GM20431 (cell line): ENCODE data around the gene SAMD11.
"Not testable (repeated sequence)": the region's sequence is repeated elsewhere in the genome, so short reads cannot be mapped to it uniquely, and the experiment has no call there.

ENCODE experiments used
- in situ Hi-C: fragments of 300-500 bp; cut with MseI, MboI; formaldehyde crosslinking; loops from one replicate; pipeline ENCODE4 v1.15.0; 2020; ENCODE audit warnings: low sequenced_read_pairs; ENCODE audit not compliant: unreplicated experiment

The SAMD11 gene

GRCh38 chr1:941588-942383 is 18.1 kb downstream of the SAMD11 start:
- in situ Hi-C loops = no loop called here

GRCh38 chr1:942411-942821 is 18.7 kb downstream of the SAMD11 start:
- in situ Hi-C loops = no loop called here

DNA sequence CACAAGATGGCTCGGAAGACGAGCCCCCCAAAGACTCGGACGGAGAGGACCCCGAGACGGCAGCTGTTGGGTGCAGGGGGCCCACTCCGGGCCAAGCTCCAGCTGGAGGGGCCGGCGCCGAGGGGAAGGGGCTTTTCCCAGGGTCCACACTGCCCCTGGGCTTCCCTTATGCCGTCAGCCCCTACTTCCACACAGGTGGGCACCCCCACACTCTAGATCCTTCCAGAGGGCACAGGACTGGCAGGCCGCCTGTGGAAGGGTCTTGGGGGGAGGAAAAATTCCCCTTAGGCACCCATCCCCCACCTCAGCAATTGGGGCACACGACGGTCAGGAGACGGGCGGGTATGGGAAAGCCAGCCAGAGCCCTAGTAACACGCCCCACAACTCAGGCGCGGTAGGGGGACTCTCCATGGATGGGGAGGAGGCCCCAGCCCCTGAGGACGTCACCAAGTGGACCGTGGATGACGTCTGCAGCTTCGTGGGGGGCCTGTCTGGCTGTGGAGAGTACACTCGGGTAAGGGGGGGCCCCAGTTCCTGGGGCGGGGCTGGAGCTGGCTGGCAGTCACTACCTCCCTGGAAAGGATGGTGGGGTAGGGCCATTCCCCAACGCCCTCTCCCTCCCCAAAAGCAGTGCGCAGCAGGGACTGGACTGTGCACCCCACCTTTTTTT is 19.3 kb downstream of the SAMD11 start:
- in situ Hi-C loops = no loop called here

GRCh38 chr1:943545-944340 is 20.0 kb downstream of the SAMD11 start:
- in situ Hi-C loops = no loop called here

DNA sequence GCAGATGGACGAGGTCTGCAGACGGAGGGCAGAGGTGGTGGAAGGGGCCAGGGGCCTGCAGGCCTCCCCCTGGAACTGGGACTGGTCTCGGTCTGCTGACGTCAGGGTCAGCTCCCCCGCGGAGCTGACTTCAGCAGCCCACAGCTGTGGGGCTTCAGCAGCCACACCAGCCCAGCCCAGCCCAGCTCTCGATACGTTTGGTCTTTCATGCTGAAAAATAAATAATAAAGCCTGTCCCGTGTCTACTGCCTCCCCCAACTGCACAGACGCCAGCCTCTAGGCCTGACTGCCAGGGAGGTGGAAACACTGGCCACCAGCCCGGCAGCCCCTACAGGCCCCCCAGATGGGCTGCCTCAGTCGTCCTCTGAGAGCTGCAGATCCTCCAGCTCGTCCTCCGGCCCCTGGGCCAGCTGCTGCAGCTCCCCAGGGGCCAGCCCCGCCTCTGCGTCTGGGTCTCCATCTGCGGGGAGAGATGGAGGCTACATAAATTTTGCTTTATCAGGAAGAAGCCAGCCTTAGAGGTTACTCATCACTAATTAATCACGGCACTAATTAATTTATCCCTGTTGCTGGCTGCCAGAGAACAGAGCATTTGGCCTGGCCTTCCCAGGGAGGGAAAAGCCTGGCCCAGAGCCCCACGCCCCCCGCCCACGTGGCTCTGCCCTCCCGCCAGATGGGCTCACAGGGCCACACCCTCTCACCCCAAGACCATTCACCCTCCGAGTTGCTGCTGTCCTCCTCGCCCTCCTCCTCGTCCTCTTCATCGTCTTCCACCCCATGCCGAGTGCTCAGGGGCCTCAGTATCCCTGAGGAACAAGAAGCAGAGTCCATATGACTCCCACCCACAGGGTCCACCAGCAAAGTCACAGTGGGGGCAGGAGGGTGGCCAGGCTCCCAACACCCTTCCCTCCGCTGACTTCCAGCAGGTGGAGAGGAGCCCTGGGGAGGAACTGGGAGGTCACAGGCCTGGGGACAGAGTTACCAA is 20.9 kb downstream of the SAMD11 start:
- in situ Hi-C loops = no loop called here

DNA sequence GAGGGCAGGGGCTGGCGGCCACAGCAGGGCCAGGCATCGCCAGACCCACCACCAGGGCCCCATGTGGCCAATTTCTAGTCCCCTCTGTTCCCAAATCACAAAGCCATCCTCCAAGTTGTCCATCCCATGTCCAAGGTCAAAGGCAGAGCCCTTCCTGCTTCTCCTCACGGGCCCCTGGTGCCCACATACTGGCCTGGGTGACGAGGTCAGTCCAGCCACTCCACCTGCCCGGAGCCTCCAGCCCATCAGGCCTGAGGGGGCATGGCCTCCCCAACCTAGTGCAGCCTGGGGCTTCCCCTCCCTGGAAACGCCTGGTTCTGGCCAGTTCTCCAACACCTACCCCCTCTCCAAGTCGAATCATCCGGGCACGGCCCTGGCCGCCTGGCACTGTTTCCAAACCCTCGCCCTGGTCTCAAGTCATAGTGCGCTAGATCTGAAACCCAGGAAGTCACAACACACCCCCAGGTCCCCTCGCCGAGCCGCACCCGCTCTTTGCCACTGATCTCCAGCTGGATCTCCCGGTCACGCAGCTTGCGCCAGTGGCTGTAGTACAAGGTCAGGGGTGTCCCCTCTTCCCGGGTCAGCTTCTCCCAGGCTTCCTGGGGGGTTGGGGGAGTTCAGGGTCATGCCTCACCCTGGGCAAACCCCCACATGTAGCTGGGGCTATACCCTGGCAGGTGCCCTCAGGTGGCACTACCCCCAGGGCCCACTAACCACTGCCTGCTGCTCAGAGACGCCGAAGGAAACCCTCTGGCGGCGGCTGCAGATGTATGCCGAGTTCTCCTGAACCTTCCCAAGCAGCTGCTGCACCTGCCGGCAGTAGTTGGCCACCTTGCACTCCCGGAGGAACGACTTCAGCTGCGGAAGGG is 22.2 kb downstream of the SAMD11 start:
- in situ Hi-C loops = no loop called here

GRCh38 chr1:946811-947210 is 23.1 kb downstream of the SAMD11 start:
- in situ Hi-C loops = not testable (repeated sequence)

GRCh38 chr1:947958-948357 is 24.2 kb downstream of the SAMD11 start:
- in situ Hi-C loops = no loop called here

DNA sequence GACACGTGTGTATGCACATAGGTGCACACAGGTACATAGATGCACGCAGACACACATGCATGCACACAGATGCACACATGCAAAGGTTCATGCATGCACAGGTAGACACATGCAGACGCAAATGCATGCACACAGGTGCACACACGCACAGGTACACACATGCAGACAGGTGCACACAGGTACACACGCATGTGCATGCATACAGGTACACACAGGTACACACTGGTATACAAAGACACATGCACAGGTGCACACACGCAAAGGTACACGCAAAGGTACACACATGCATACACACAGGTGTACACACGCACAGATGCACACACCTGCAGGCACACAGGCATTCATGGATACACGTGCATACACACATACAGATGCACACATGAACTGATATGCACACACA is 26.5 kb downstream of the SAMD11 start:
- in situ Hi-C loops = no loop called here

- in situ Hi-C loops = no loop called here
Observed at GRCh38 chr1:950881-951280, 27.2 kb downstream of the SAMD11 start.

DNA sequence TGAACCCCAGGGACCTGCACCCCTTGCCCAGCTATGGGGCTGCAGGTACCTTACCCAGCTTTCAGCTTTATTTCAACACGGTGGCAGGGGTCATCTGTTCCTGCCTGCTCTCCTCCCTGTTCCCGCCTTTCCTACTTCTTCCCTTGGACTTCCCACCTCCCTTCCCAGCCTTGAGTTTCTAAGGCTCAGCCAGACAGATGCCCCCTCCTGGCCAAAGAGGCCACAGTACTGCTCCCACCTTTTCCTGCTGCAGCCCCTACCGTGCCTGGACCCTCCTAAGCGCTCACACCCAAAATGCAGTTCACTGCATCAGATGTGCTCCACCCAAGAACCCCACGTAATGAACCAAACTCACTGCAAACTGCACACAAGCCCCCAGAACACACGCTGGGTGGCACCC is 27.6 kb downstream of the SAMD11 start:
- in situ Hi-C loops = no loop called here

DNA sequence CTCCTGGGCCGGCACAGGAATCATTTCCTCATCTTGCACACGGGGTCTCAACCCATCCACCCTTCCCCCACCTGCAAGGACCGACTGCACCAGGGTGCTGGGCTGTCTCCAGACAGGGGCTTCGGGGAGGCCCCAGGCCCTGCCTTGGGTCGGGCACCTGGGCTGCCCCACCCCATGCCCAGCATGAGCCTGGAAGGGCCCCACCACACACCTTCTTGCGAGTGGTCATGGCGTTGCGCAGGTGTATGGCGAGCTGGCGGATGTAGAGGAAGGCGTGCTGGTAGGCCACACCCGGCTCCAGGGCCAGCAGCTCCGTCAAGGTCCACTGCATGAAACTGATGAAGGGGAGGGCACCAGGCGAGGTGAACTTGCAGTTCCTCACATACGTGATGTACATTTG is 28.5 kb downstream of the SAMD11 start:
- in situ Hi-C loops = no loop called here

DNA sequence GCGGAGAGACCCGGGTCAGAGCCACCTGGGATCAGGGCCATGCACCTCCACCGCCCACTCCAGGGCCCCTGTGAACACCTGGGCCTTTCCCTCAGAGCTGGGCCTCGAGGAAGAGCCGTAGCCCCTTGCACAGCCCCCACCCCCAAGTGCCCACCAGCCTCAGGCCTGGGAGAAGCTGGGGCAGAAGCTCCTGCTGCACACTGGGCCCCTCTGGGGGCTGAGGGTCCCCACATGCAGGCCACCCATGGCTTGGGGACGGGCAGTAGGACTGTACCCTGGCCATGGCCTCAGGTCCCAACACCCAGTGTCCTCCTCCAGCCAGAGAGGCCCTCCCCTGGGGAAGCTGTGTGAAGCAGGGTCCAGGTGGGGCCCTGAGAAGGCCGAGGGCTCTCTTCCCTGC is 28.9 kb downstream of the SAMD11 start:
- in situ Hi-C loops = no loop called here

GRCh38 chr1:953524-954320 is 30.0 kb downstream of the SAMD11 start:
- in situ Hi-C loops = no loop called here

DNA sequence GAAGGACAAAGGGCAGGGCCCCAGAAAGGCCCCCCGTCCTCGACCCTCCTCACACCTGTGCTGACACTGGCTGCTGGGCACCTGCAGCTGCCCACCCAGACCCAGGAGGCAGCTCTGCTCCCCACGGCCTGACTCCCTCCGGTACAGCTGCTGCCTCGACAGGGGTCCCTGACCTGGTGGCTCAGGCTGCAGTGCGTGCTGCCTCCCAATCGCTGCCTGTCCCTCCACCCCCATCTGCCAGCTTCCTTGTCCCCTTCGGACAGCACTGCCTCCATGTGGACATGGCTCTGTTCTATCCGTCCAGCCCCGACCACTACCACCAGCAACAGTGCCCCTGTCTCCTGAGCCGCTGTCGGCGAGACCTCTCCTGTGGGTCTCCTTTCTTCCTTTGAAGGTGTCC is 31.2 kb downstream of the SAMD11 start:
- in situ Hi-C loops = no loop called here

DNA sequence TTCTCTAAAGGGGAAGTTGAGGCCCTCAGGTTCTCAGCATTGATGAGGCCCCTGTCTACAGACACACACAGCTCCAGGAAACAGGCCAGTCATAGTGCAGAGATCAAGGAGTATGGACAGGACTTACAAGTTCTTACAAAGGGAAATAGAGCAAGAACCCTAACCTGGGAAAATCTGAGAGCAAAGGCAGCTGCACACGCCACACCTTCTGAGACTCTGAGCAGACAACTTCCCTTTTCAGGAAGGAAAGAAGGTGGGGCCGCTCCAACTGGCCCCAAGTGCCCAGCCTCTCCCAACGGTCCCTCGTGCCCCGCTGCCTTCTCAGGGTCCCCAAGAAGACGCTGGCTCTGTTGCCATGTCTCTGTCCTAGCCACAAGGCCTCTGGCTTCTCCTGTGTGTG is 31.8 kb downstream of the SAMD11 start:
- in situ Hi-C loops = no loop called here

DNA sequence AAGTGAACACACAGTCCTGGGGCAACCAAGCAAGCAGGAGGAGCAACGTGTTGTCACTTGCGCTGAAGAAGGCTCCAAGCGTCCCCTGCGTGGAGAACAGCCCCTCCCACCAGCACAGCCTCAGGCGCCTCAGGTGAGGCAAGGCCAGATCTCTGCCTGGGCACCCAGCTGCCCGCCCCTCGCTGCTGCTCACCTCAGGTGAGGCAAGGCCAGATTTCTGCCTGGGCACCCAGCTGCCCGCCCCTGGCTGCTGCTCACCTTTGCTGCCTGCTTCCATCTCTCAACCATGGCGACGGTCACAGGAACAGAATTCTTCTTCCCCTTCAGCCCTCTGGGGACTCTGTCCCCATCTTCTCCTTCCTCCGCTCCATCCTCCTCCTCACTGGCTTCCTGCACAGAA is 32.9 kb downstream of the SAMD11 start:
- in situ Hi-C loops = no loop called here
